HepG2 (cell line): ENCODE results near the gene LINGO3. TPM values are rescaled to one million over a fixed set of nuclear protein-coding genes. Genes with fewer than 3 reads are reported as not detected.

Experiments
- ATAC-seq: fragments of 200-7000 bp; cut with Tn5 transposase; 3 replicates; pipeline ENCODE4 v1.9.1; 2020; ENCODE audit warnings: mild to moderate bottlenecking, moderate library complexity
- BruUV-seq: library from RNA; stranded (reverse); fragments of 400-500 nt; replicated peaks from 2 replicates; lab custom pipeline; 2021; lab: Mats Ljungman, UMichigan
- CTCF ChIA-PET: fragments of 300-600 bp; formaldehyde crosslinking; extraction: SDS; loops from one replicate; lab custom pipeline; 2021; ENCODE audit warnings: low total read pairs, inconsistent platforms, low intra/inter-chr PET ratio; lab: Yijun Ruan, JAX
- POLR2A ChIA-PET: fragments of 350-600 bp; sonication (Branson Sonifier 250); formaldehyde crosslinking; loops from one replicate; lab custom pipeline; 2020; ENCODE audit warnings: antibody characterized with exemption, inconsistent platforms; lab: Yijun Ruan, JAX
- DNase-seq: peaks from one replicate; pipeline ENCODE4 v3.0.0-alpha.2; 2015; ENCODE audit warnings: low spot score
- FAIRE-seq: peaks from 3 replicates; lab custom pipeline; 2011; peaks lifted over from hg19 to GRCh38; lab: Jason Lieb, UNC
- H2AFZ ChIP-seq: one replicate; pipeline ENCODE4 v1.6.1; 2011; ENCODE audit warnings: low read length, inconsistent platforms
- H3K27ac ChIP-seq: fragments of 300-600 bp; 3 replicates; pipeline ENCODE4 v1.8.0; 2011; ENCODE audit warnings: mixed run types, mild to moderate bottlenecking, mixed read lengths, low read length, inconsistent platforms; ENCODE audit not compliant: insufficient read depth; ENCODE audit errors: extremely low read length
- H3K27me3 ChIP-seq, 2 experiments: fragments of 200-600 bp in 1 of 2; 2 replicates in 1 of 2; 3 replicates in 1 of 2; pipeline versions ENCODE4 v1.6.0 to v1.8.0; 2011; ENCODE audit warnings: low read length in 2 of 2, mild to moderate bottlenecking in 2 of 2, moderate library complexity in 2 of 2, inconsistent platforms in 1 of 2; ENCODE audit not compliant: insufficient read depth in 2 of 2, control insufficient read depth in 1 of 2
- H3K36me3 ChIP-seq, 2 experiments: fragments of 200-600 bp in 1 of 2; replicated peaks in 1 of 2; 2 replicates in 1 of 2; 3 replicates in 1 of 2; pipeline versions ENCODE4 v1.5.1 to v1.8.0; 2011; ENCODE audit warnings: low read length in 2 of 2, inconsistent platforms in 1 of 2; ENCODE audit not compliant: insufficient read depth in 2 of 2, control insufficient read depth in 1 of 2
- H3K4me1 ChIP-seq: 2 replicates; pipeline ENCODE4 v1.5.1; 2012; ENCODE audit warnings: low read length, inconsistent platforms; ENCODE audit not compliant: insufficient read depth
- H3K4me2 ChIP-seq: 2 replicates; pipeline ENCODE4 v1.6.0; 2011; ENCODE audit warnings: low read depth, low read length, inconsistent platforms
- H3K4me3 ChIP-seq, 3 experiments: fragments of 200-600 bp in 1 of 3; sonication (generic), shearing (Covaris generic) in 1 of 3; replicated peaks in 1 of 3; 2 replicates each; pipeline ENCODE4 v1.5.1; 2011 to 2016; ENCODE audit warnings: low read length in 3 of 3, inconsistent platforms in 2 of 3, low read depth in 2 of 3, mild to moderate bottlenecking in 2 of 3, control low read depth in 1 of 3, mixed read lengths in 1 of 3; ENCODE audit not compliant: insufficient read depth in 1 of 3
- H3K79me2 ChIP-seq: one replicate; pipeline ENCODE4 v1.6.1; 2011; ENCODE audit warnings: low read length, inconsistent platforms; ENCODE audit not compliant: insufficient read depth
- H3K9ac ChIP-seq: 2 replicates; pipeline ENCODE4 v1.6.0; 2011; ENCODE audit warnings: mild to moderate bottlenecking, low read depth, low read length, inconsistent platforms; ENCODE audit not compliant: insufficient read depth
- H3K9me3 ChIP-seq: 2 replicates; pipeline ENCODE4 v1.5.1; 2012; ENCODE audit warnings: mild to moderate bottlenecking, low read length
- H4K20me1 ChIP-seq: 2 replicates; pipeline ENCODE4 v1.6.0; 2011; ENCODE audit warnings: inconsistent platforms, mild to moderate bottlenecking, low read length, moderate library complexity; ENCODE audit not compliant: insufficient read depth
- ATAD3A ChIP-seq: sonication (generic); formaldehyde crosslinking; IDR thresholded peaks from 2 replicates; pipeline ENCODE4 v1.4.0; 2020; ENCODE audit warnings: missing genetic modification reagents
- DBP ChIP-seq: sonication (generic); formaldehyde crosslinking; IDR thresholded peaks from 2 replicates; pipeline ENCODE4 v1.4.0; 2020; ENCODE audit warnings: missing genetic modification reagents; ENCODE audit errors: not compliant biosample characterization
- PTBP1 ChIP-seq: fragments of 200-400 bp; formaldehyde crosslinking; IDR thresholded peaks from 2 replicates; pipeline ENCODE4 v1.6.1; 2018; ENCODE audit warnings: low read length, low read depth; ENCODE audit not compliant: poor library complexity, severe bottlenecking
- RARG ChIP-seq: sonication (generic); formaldehyde crosslinking; IDR thresholded peaks from 2 replicates; pipeline ENCODE4 v1.4.0; 2020; ENCODE audit warnings: low read depth, mild to moderate bottlenecking, missing genetic modification reagents
- SAFB2 ChIP-seq: sonication (generic); formaldehyde crosslinking; IDR thresholded peaks from 2 replicates; pipeline ENCODE4 v1.5.1; 2020; ENCODE audit warnings: missing genetic modification reagents, low read depth, mild to moderate bottlenecking, borderline replicate concordance
- SIX4 ChIP-seq: sonication (generic); formaldehyde crosslinking; IDR thresholded peaks from 2 replicates; pipeline ENCODE4 v1.4.0; 2020; ENCODE audit warnings: missing genetic modification reagents
- SKIL ChIP-seq: sonication (generic); formaldehyde crosslinking; IDR thresholded peaks from 2 replicates; pipeline ENCODE4 v1.8.0; 2022; ENCODE audit warnings: missing genetic modification reagents, mild to moderate bottlenecking, moderate library complexity, borderline replicate concordance
- SMAD9 ChIP-seq: sonication (generic); formaldehyde crosslinking; IDR thresholded peaks from 2 replicates; pipeline ENCODE4 v1.5.1; 2020; ENCODE audit warnings: mild to moderate bottlenecking, missing genetic modification reagents
- SP5 ChIP-seq: IDR thresholded peaks from 2 replicates; pipeline ENCODE4 v1.6.1; 2016; ENCODE audit warnings: low read depth, borderline replicate concordance
- UBTF ChIP-seq: sonication (generic); formaldehyde crosslinking; IDR thresholded peaks from 2 replicates; pipeline ENCODE4 v1.4.0; 2020; ENCODE audit warnings: mild to moderate bottlenecking, missing genetic modification reagents
- ZFYVE20 ChIP-seq: sonication (generic); formaldehyde crosslinking; IDR thresholded peaks from 2 replicates; pipeline ENCODE4 v1.8.0; 2023; ENCODE audit warnings: low read depth, mild to moderate bottlenecking, moderate library complexity, missing genetic modification reagents, borderline replicate concordance
- ZNF567 ChIP-seq: sonication (generic); formaldehyde crosslinking; IDR thresholded peaks from 2 replicates; pipeline ENCODE4 v1.8.1; 2023; ENCODE audit warnings: mild to moderate bottlenecking, missing genetic modification reagents, borderline replicate concordance
- ZNF580 ChIP-seq: IDR thresholded peaks from 2 replicates; pipeline ENCODE4 v1.6.1; 2016; ENCODE audit warnings: low read depth, borderline replicate concordance
- ZNF790 ChIP-seq: sonication (generic); formaldehyde crosslinking; IDR thresholded peaks from 2 replicates; pipeline ENCODE4 v1.8.0; 2022; ENCODE audit warnings: missing genetic modification reagents, mild to moderate bottlenecking, borderline replicate concordance
- ZSCAN25 ChIP-seq: sonication (generic); formaldehyde crosslinking; IDR thresholded peaks from 2 replicates; pipeline ENCODE4 v1.8.0; 2022; ENCODE audit warnings: mild to moderate bottlenecking, missing genetic modification reagents
- ZSCAN5A ChIP-seq: sonication (generic); formaldehyde crosslinking; IDR thresholded peaks from 2 replicates; pipeline ENCODE4 v1.8.0; 2022; ENCODE audit warnings: mild to moderate bottlenecking, missing genetic modification reagents, borderline replicate concordance
- WGBS: methylation state at CpG from one replicate; pipeline ENCODE4 v1.1.6; 2017; ENCODE audit warnings: low lambda C conversion rate; 5-methylcytosine and 5-hydroxymethylcytosine counted together
- in situ Hi-C: cut with HindIII; loops from 2 replicates; pipeline ENCODE4 v1.10.0; 2017; ENCODE audit warnings: low pct_unique_long_range_greater_than_20kb; ENCODE audit not compliant: extremely low pct_ligation_motif_present
- intact Hi-C: fragments of 100-400 bp; cut with micrococcal nuclease; formaldehyde crosslinking; loops from one replicate; pipeline ENCODE4 v1.10.0; 2022; ENCODE audit not compliant: unreplicated experiment
- polyA plus RNA-seq, 8 experiments: library from polyadenylated mRNA; depleted of rRNA in 3 of 8; stranded (reverse) in 7 of 8; unstranded in 1 of 8; fragments of >200 nt; fragmentation: Illumina TruSeq in 4 of 8; extraction: Trizol in 4 of 8; gene quantifications; 2 replicates each; pipeline versions ENCODE4 v1.2.1 to v1.2.3, GENCODE V29; 2011 to 2016; ENCODE audit warnings: low read depth in 4 of 8, missing spikeins in 1 of 8, mixed read lengths in 1 of 8; ENCODE audit not compliant: insufficient read depth in 1 of 8
- total RNA-seq, 5 experiments: library from RNA; depleted of rRNA; stranded (reverse); fragments of >200 nt; fragmentation: Illumina TruSeq; extraction: Trizol; gene quantifications; 2 replicates each; pipeline ENCODE4 v1.2.3, GENCODE V29; 2016; ENCODE audit warnings: low read depth in 1 of 5

LINGO3 gene
- total and polyA plus RNA-seq, 2 of the 13 experiments (the other 11 are each of a cell fraction or from before 2014, with no cell fraction given): not detected

GRCh38 chr19:2296141-2296540 lies 11.8 kb downstream of the LINGO3 start:
- no TSS peak for BruUV-seq
- Histone ChIP-seq H3K4me3 (no peak overlapping the region), H3K4me2 (no peak overlapping the region), H3K27ac (no peak overlapping the region), H3K4me1 (peaks cover 9% of the 10 kb centered on the region), H3K79me2 (no peaks in the 10 kb centered on the region), H3K9ac (no peak overlapping the region), H3K27me3 (peaks cover 19 to 69% of the 10 kb centered on the region in 2 experiments), H2AFZ (no peak overlapping the region), H4K20me1 (no peaks in the 10 kb centered on the region), H3K36me3 (no peaks in the 10 kb centered on the region), H3K9me3 (no peaks in the 10 kb centered on the region)
- in situ Hi-C loops (no loop called here), intact Hi-C loops (no loop called here)
- CTCF ChIA-PET: no interaction called here
- no peak for TF ChIP-seq ZSCAN5A (CRISPR knock-in tag)
- no peak for TF ChIP-seq SKIL (CRISPR knock-in tag)
- TF ChIP-seq ZSCAN25: no peak
- no peak for TF ChIP-seq ATAD3A (CRISPR knock-in tag)
- TF ChIP-seq ZNF790 (CRISPR knock-in tag): no peak
- no peak for TF ChIP-seq ZNF580 (CRISPR knock-in tag)
- no peak for TF ChIP-seq UBTF
- no peak for TF ChIP-seq RARG (CRISPR knock-in tag)
- no peak for TF ChIP-seq PTBP1
- TF ChIP-seq ZFYVE20 (CRISPR knock-in tag): no peak
- TF ChIP-seq DBP (CRISPR knock-in tag): no peak
- TF ChIP-seq SMAD9: no peak
- TF ChIP-seq SAFB2 (CRISPR knock-in tag): no peak
- no peak for TF ChIP-seq SP5 (CRISPR knock-in tag)
- no peak for TF ChIP-seq SIX4
- no peak for TF ChIP-seq ZNF567 (CRISPR knock-in tag)
- ATAC-seq (no peak), DNase-seq (no peak), FAIRE-seq (no peak)
- POLR2A ChIA-PET: no interaction called here
- whole genome bisulfite sequencing: 58% methylated on average over 9 of the region's 16 CpGs
